Motor neuron (in vitro differentiated cells): ENCODE results near the gene RNGTT. TPM values are rescaled to one million over a fixed set of nuclear protein-coding genes. Genes with fewer than 3 reads are reported as not detected.

Experiments used
- ATAC-seq, 8 experiments: fragments of 200-7000 bp; cut with Tn5 transposase; replicated peaks in 6 of 8; 2 replicates each; pipeline ENCODE4 v1.8.0; 2021; ENCODE audit warnings: mild to moderate bottlenecking in 8 of 8, moderate library complexity in 8 of 8
- H3K27ac ChIP-seq, 2 donors: fragments of 250-450 bp; sonication (Bioruptor Pico); 2 replicates each; pipeline ENCODE4 v1.9.0; 2021; ENCODE audit warnings: antibody characterized with exemption in 2 of 2, mild to moderate bottlenecking in 2 of 2, moderate library complexity in 1 of 2
- H3K4me1 ChIP-seq, 2 donors: fragments of 250-450 bp; sonication (Bioruptor Pico); replicated peaks in 1 of 2; 2 replicates each; pipeline ENCODE4 v1.6.1; 2021; ENCODE audit warnings: antibody characterized with exemption in 2 of 2, mild to moderate bottlenecking in 2 of 2, moderate library complexity in 1 of 2
- H3K4me3 ChIP-seq, 5 donors: fragments of 250-450 bp; sonication (Bioruptor Pico); 2 replicates each; pipeline ENCODE4 v1.9.0; 2021; ENCODE audit warnings: antibody characterized with exemption in 5 of 5, mild to moderate bottlenecking in 5 of 5, moderate library complexity in 4 of 5
- WGBS, 10 experiments: fragments of 450-650 bp; shearing (Covaris generic); methylation state at CpG; one replicate each; pipeline ENCODE4 v1.0.0; 2022; 5-methylcytosine and 5-hydroxymethylcytosine counted together
- in situ Hi-C, 9 experiments: fragments of 400-800 bp; cut with MboI; loops; one replicate each; pipeline ENCODE4 v1.15.0; 2021; ENCODE audit warnings: low sequenced_read_pairs in 9 of 9, low pct_unique_long_range_greater_than_20kb in 2 of 9; ENCODE audit not compliant: unreplicated experiment in 9 of 9
- total RNA-seq, 8 experiments: library from RNA; unstranded; fragments of 300-600 nt; gene quantifications; 2 replicates each; pipeline versions ENCODE4 v1.2.3 to v1.2.4, GENCODE V29; 2022

The RNGTT gene
- total RNA-seq, 8 experiments from 2014 or later, result 11.7 to 24.0 (median 18.4) TPM

DNA sequence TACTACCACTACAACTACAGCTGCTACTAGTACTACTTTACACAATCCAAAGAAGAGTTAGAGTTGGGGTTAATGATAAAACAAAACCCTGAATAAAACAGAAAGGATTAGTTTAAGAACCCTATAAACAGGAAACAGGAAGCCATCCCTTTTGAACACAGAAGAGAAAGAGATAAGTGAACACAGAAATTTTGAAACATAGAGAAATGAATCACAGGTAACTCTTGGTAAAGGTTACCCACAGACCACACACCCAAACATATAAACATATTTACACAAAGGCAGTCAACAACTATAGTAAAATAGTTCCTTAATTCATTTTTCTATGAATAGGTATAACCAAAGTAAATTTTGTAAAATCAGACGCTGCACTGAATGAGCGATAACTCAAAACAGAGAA lies 98.1 kb downstream of the RNGTT start:
- Histone ChIP-seq H3K27ac (no peak overlapping the region), H3K4me1 (no peaks in the 10 kb centered on the region), H3K4me3 (no peak overlapping the region)
- in situ Hi-C loops, result loop anchor here in 1 of 9 experiments (25.0 kb wide), 1 partner anchor 928 kb away; no protein-coding TSS in a partner anchor
- no peak for ATAC-seq
- 95 to 100% (median 100%) methylated on average over 2 of the region's 2 CpGs; no CpG with 5 or more reads in 3 of the 10 experiments for WGBS, 10 experiments

- Histone ChIP-seq H3K4me1 (no peaks in the 10 kb centered on the region), H3K27ac (no peak overlapping the region), H3K4me3 (no peak overlapping the region)
- in situ Hi-C loops, result loop anchor here in 1 of 9 experiments (25.0 kb wide), 1 partner anchor 927 kb away; no protein-coding TSS in a partner anchor
- peak in 1 of 8 experiments; percentile 76 for ATAC-seq
These were observed 98.9 kb downstream of the RNGTT start for GRCh38 chr6:88864359-88865054.

DNA sequence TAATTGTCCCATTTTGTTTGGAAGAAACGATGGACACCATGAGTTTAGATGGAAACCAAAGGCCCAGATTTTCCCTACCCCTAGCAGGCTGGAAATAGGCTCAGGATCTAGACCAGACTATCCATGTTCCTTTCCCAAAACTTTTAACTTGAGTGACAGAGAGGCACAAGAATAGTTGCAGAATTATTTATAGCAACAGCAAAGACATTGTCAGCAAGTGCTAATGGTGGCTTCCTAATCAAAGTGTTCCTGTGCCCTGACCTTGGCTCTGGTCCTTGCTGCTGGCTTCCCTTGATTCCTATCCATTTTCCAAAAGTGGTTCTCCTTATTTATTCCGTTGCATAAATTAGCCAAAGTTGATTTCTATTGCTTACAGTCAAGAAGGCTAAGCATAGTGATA lies 103.1 kb downstream of the RNGTT start:
- no peak for ATAC-seq

GRCh38 chr6:88858455-88858854 lies 105.0 kb downstream of the RNGTT start:
- 94 to 100% (median 100%) methylated on average over 1 to 3 of the region's 3 CpGs; no CpG with 5 or more reads in 3 of the 10 experiments for WGBS, 10 experiments
- no peak overlapping the region for H3K27ac ChIP-seq
- no peak for ATAC-seq
- H3K4me3 ChIP-seq, result no peak overlapping the region
- in situ Hi-C loops, result loop anchor here in 1 of 9 experiments (25.0 kb wide), 1 partner anchor 921 kb away; no protein-coding TSS in a partner anchor
- no peaks in the 10 kb centered on the region for H3K4me1 ChIP-seq

More for the DNA sequence above, 103.1 kb downstream of the RNGTT start:
- Histone ChIP-seq H3K4me1 (no peaks in the 10 kb centered on the region), H3K4me3 (no peak overlapping the region), H3K27ac (no peak overlapping the region)
- in situ Hi-C loops, result loop anchor here in 1 of 9 experiments (25.0 kb wide), 1 partner anchor 923 kb away; no protein-coding TSS in a partner anchor
- WGBS, 10 experiments, result 82 to 100% (median 100%) methylated on average over 1 to 2 of the region's 2 CpGs; no CpG with 5 or more reads in 2 of the 10 experiments

DNA sequence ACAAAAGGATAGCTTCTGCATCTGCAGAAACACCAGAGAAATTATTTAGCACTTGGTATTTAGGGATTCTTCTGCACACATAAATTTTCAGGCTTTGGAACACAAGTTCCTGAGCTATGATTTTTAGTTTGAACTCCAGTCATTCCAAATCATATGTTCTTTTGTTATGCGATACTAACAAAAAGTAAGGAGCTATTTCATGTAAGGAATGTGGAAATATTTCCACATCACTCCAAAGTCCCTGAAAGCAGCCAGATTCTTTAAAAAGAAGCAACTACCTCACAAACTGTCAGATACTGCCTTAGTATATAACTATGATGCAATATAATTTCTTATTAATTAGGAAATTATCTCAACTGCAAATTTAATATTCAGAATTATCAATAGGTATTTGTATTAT lies 106.9 kb downstream of the RNGTT start:
- no peak overlapping the region for H3K27ac ChIP-seq
- WGBS, 10 experiments, result 56 to 100% (median 90%) methylated on average over 1 of the region's 1 CpG; no CpG with 5 or more reads in 1 of the 10 experiments
- H3K4me1 ChIP-seq, result no peaks in the 10 kb centered on the region
- in situ Hi-C loops, result loop anchor here in 1 of 9 experiments (25.0 kb wide), 1 partner anchor 919 kb away; no protein-coding TSS in a partner anchor
- H3K4me3 ChIP-seq, result no peak overlapping the region
- no peak for ATAC-seq

GRCh38 chr6:88855541-88856147 lies 107.8 kb downstream of the RNGTT start:
- ATAC-seq, result peak in 2 of 8 experiments; percentile 23 to 86
- in situ Hi-C loops, result loop anchor here in 1 of 9 experiments (25.0 kb wide), 1 partner anchor 918 kb away; no protein-coding TSS in a partner anchor
- H3K4me1 ChIP-seq, result no peaks in the 10 kb centered on the region
- WGBS, 10 experiments, result 36 to 100% (median 90%) methylated on average over 1 to 2 of the region's 2 CpGs
- no peak overlapping the region for H3K27ac ChIP-seq
- H3K4me3 ChIP-seq, result no peak overlapping the region

- Histone ChIP-seq H3K27ac (no peak overlapping the region), H3K4me3 (no peak overlapping the region), H3K4me1 (no peaks in the 10 kb centered on the region)
- in situ Hi-C loops, result loop anchor here in 1 of 9 experiments (25.0 kb wide), 1 partner anchor 915 kb away; no protein-coding TSS in a partner anchor
- ATAC-seq, result peak in 1 of 8 experiments; percentile 73
These were observed 110.6 kb downstream of the RNGTT start for GRCh38 chr6:88852775-88853174.

DNA sequence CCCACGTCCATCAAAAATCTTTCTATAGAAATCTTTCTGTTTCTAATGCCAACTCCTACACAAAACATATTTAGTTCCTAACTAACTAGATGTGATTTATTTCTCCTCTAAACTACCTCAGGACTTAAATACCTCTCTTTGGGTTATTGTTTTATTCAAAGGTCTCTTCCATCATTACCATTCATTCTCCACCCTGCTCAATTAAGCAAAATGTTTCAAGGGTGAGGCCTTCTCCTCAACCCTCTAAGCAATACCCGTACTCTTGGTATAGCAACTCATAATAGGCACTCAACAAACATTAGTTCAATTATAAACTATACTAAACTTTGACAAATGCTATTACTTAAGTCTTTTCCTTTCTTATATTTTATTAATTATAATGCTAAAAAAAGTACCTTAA lies 111.4 kb downstream of the RNGTT start:
- Histone ChIP-seq H3K27ac (no peak overlapping the region), H3K4me3 (no peak overlapping the region), H3K4me1 (no peaks in the 10 kb centered on the region)
- peak in 3 of 8 experiments; percentile 42 to 80 (median 57) for ATAC-seq
- 11 to 100% (median 85%) methylated on average over 1 to 2 of the region's 2 CpGs for WGBS, 10 experiments
- in situ Hi-C loops, result loop anchor here in 1 of 9 experiments (25.0 kb wide), 1 partner anchor 915 kb away; no protein-coding TSS in a partner anchor

- H3K27ac ChIP-seq, result no peak overlapping the region
- in situ Hi-C loops, result no loop called here
- H3K4me3 ChIP-seq, result no peak overlapping the region
- ATAC-seq, result no peak
- 40 to 100% (median 100%) methylated on average over 1 of the region's 1 CpG; no CpG with 5 or more reads in 1 of the 10 experiments for WGBS, 10 experiments
- no peaks in the 10 kb centered on the region for H3K4me1 ChIP-seq
These were observed 114.5 kb downstream of the RNGTT start for GRCh38 chr6:88848870-88849269.

GRCh38 chr6:88843040-88843439 lies 120.4 kb downstream of the RNGTT start:
- Histone ChIP-seq H3K27ac (no peak overlapping the region), H3K4me1 (no peaks in the 10 kb centered on the region), H3K4me3 (no peak overlapping the region)
- ATAC-seq, result no peak
- in situ Hi-C loops, result no loop called here

GRCh38 chr6:88842320-88842719 lies 121.1 kb downstream of the RNGTT start:
- H3K4me1 ChIP-seq, result no peaks in the 10 kb centered on the region
- H3K27ac ChIP-seq, result no peak overlapping the region
- ATAC-seq, result no peak
- in situ Hi-C loops, result no loop called here
- no peak overlapping the region for H3K4me3 ChIP-seq

DNA sequence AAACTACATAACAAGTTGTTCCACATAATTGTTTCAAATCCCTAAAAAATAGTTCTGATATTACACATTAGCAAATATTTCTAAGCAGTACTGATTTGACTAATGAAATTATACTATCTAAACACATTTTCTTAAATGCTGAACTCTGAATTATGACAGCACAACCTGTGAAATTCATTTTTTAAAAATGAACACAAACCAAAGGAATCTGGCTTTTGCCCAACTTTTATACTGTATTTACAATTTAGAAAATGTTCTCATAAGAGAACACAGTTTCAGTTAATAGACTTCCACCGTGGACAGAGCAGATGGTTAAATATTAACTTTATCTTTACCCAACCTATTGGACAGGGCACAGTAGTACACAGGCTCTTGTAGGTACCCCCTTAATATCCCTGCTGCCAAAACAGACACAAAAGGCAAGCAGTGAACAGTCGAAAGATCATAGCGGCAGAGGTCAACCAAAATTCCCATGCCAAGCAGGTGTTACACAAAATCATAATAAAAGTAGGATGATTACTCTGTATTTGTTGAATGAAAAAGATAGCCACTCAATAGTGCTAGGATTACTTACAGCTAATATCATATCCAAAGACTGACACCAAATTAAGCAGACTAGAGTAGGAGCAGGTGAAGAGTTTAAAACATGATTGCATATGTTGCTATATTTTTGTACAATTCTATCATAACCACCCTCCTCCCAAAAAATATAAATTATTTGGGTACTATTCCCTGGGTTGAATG lies 122.5 kb downstream of the RNGTT start:
- Histone ChIP-seq H3K27ac (no peak overlapping the region), H3K4me1 (no peaks in the 10 kb centered on the region), H3K4me3 (no peak overlapping the region)
- in situ Hi-C loops, result no loop called here
- WGBS, 10 experiments, result 0 to 78% (median 60%) methylated on average over 1 to 3 of the region's 3 CpGs; no CpG with 5 or more reads in 1 of the 10 experiments
- no peak for ATAC-seq

- Histone ChIP-seq H3K4me1 (no peaks in the 10 kb centered on the region), H3K4me3 (no peak overlapping the region), H3K27ac (no peak overlapping the region)
- in situ Hi-C loops, result no loop called here
- WGBS, 10 experiments, result 71 to 100% (median 93%) methylated on average over 3 to 7 of the region's 7 CpGs; no CpG with 5 or more reads in 1 of the 10 experiments
- no peak for ATAC-seq
These were observed 123.1 kb downstream of the RNGTT start for GRCh38 chr6:88840289-88840688.
